GM12874 (cell line): Measurements from ENCODE around the gene HABP2.

Source experiments
- CTCF ChIP-seq: IDR thresholded peaks from 2 replicates; pipeline ENCODE4 v1.5.1; 2011; ENCODE audit warnings: low read depth, mild to moderate bottlenecking, control low read depth, low read length, moderate library complexity; ENCODE audit not compliant: insufficient read depth

The HABP2 gene

GRCh38 chr10:113521475-113521795, 31.4 kb upstream of the HABP2 start:
- no peak for TF ChIP-seq CTCF

- TF ChIP-seq CTCF, result no peak
Measured at GRCh38 chr10:113522460-113522859, 30.4 kb upstream of the HABP2 start.

- TF ChIP-seq CTCF, result no peak
Measured at GRCh38 chr10:113523071-113523470, 29.8 kb upstream of the HABP2 start.

GRCh38 chr10:113523628-113524027, 29.2 kb upstream of the HABP2 start:
- no peak for TF ChIP-seq CTCF

GRCh38 chr10:113524120-113524519, 28.7 kb upstream of the HABP2 start:
- TF ChIP-seq CTCF, result no peak

GRCh38 chr10:113524539-113525490, 28.0 kb upstream of the HABP2 start:
- no peak for TF ChIP-seq CTCF

GRCh38 chr10:113525713-113526112, 27.1 kb upstream of the HABP2 start:
- no peak for TF ChIP-seq CTCF
